H9 (cell line): ENCODE data around the gene LRRC8E. TPM values are rescaled to one million over a fixed set of nuclear protein-coding genes. Genes with fewer than 3 reads are reported as not detected.
A peak's percentile ranks its signal among the peaks of the same experiment; 100 is the strongest.

ENCODE experiments used
- DNase-seq: peaks from one replicate; pipeline ENCODE4 v3.0.0-alpha.2; 2017
- H2AFZ ChIP-seq: one replicate; pipeline ENCODE4 v1.6.1; 2013; ENCODE audit warnings: mild to moderate bottlenecking, low read length, control low read depth, moderate library complexity
- H2AK5ac ChIP-seq: 2 replicates; pipeline ENCODE4 v1.6.1; 2013; ENCODE audit warnings: low read length, control low read depth, mixed read lengths; ENCODE audit not compliant: insufficient read length
- H2BK120ac ChIP-seq: one replicate; pipeline ENCODE4 v1.6.1; 2013; ENCODE audit warnings: low read depth, mild to moderate bottlenecking, low read length, control low read depth, inconsistent platforms; ENCODE audit not compliant: poor library complexity, severe bottlenecking
- H2BK12ac ChIP-seq: 2 replicates; pipeline ENCODE4 v1.6.1; 2013; ENCODE audit warnings: low read length, control low read depth, mixed read lengths, low read depth; ENCODE audit not compliant: insufficient read length
- H2BK15ac ChIP-seq: 2 replicates; pipeline ENCODE4 v1.6.1; 2013; ENCODE audit warnings: low read depth, low read length, control low read depth
- H2BK20ac ChIP-seq: one replicate; pipeline ENCODE4 v1.6.1; 2013; ENCODE audit warnings: low read depth, mild to moderate bottlenecking, low read length, control low read depth, inconsistent platforms; ENCODE audit not compliant: poor library complexity, severe bottlenecking
- H2BK5ac ChIP-seq: 2 replicates; pipeline ENCODE4 v1.6.1; 2013; ENCODE audit warnings: low read length, control low read depth, mixed read lengths; ENCODE audit not compliant: insufficient read length
- H3K14ac ChIP-seq: 2 replicates; pipeline ENCODE4 v1.6.1; 2013; ENCODE audit warnings: low read length, control low read depth; ENCODE audit not compliant: insufficient read depth
- H3K18ac ChIP-seq: 2 replicates; pipeline ENCODE4 v1.6.1; 2013; ENCODE audit warnings: low read depth, mild to moderate bottlenecking, mixed read lengths, low read length, control low read depth; ENCODE audit not compliant: insufficient read length
- H3K23ac ChIP-seq: 2 replicates; pipeline ENCODE4 v1.6.1; 2013; ENCODE audit warnings: low read length, control low read depth, mixed read lengths, low read depth; ENCODE audit not compliant: insufficient read length
- H3K23me2 ChIP-seq: 2 replicates; pipeline ENCODE4 v1.6.1; 2013; ENCODE audit warnings: low read depth, mild to moderate bottlenecking, mixed read lengths, low read length, control low read depth; ENCODE audit not compliant: insufficient read length, poor library complexity, severe bottlenecking
- H3K27ac ChIP-seq: 2 replicates; pipeline ENCODE4 v1.5.1; 2013; ENCODE audit warnings: low read length, control low read depth, mixed read lengths, low read depth; ENCODE audit not compliant: insufficient read length
- H3K27me3 ChIP-seq: 2 replicates; pipeline ENCODE4 v1.6.1; 2013; ENCODE audit warnings: low read length, control low read depth, inconsistent platforms; ENCODE audit not compliant: insufficient read depth
- H3K4ac ChIP-seq: 2 replicates; pipeline ENCODE4 v1.6.1; 2013; ENCODE audit warnings: low read depth, mild to moderate bottlenecking, control low read depth, inconsistent platforms, low read length, moderate library complexity
- H3K4me1 ChIP-seq: 2 replicates; pipeline ENCODE4 v1.6.1; 2013; ENCODE audit warnings: low read length, control low read depth, inconsistent platforms; ENCODE audit not compliant: insufficient read depth
- H3K4me2 ChIP-seq: 2 replicates; pipeline ENCODE4 v1.6.1; 2013; ENCODE audit warnings: low read length, control low read depth, mixed read lengths; ENCODE audit not compliant: insufficient read length, insufficient read depth
- H3K56ac ChIP-seq: 2 replicates; pipeline ENCODE4 v1.6.1; 2013; ENCODE audit warnings: low read depth, mild to moderate bottlenecking, mixed read lengths, low read length, control low read depth; ENCODE audit not compliant: insufficient read length
- H3K79me1 ChIP-seq: 2 replicates; pipeline ENCODE4 v1.6.1; 2013; ENCODE audit warnings: low read depth, mild to moderate bottlenecking, moderate library complexity, low read length, control low read depth, inconsistent platforms; ENCODE audit not compliant: insufficient read depth, poor library complexity, severe bottlenecking
- H3K79me2 ChIP-seq: 2 replicates; pipeline ENCODE4 v1.6.1; 2013; ENCODE audit warnings: low read length, control low read depth, inconsistent platforms; ENCODE audit not compliant: insufficient read depth
- H3K9ac ChIP-seq: 2 replicates; pipeline ENCODE4 v1.6.1; 2013; ENCODE audit warnings: low read length, control low read depth, mixed read lengths; ENCODE audit not compliant: insufficient read length; ENCODE audit errors: extremely low read depth
- H3K9me3 ChIP-seq: one replicate; pipeline ENCODE4 v1.6.1; 2013; ENCODE audit warnings: low read depth, low read length, inconsistent platforms; ENCODE audit not compliant: control insufficient read depth
- H3T11ph ChIP-seq: one replicate; pipeline ENCODE4 v1.6.1; 2013; ENCODE audit warnings: mild to moderate bottlenecking, low read length, control low read depth, inconsistent platforms
- H4K20me1 ChIP-seq: one replicate; pipeline ENCODE4 v1.6.1; 2013; ENCODE audit not compliant: control insufficient read depth, insufficient read length, insufficient read depth
- H4K5ac ChIP-seq: 2 replicates; pipeline ENCODE4 v1.6.1; 2013; ENCODE audit warnings: low read depth, mild to moderate bottlenecking, mixed read lengths, low read length, control low read depth; ENCODE audit not compliant: insufficient read length
- H4K8ac ChIP-seq: replicated peaks from 2 replicates; pipeline ENCODE4 v1.6.1; 2013; ENCODE audit warnings: low read length, control low read depth, mixed read lengths, low read depth; ENCODE audit not compliant: insufficient read length
- H4K91ac ChIP-seq: 2 replicates; pipeline ENCODE4 v1.6.1; 2013; ENCODE audit warnings: low read depth, mild to moderate bottlenecking, moderate library complexity, mixed read lengths, low read length, control low read depth; ENCODE audit not compliant: insufficient read length
- H3K27ac Mint-ChIP-seq, 3 experiments: 2 replicates in 2 of 3; 3 replicates in 1 of 3; pipeline ENCODE4 v1.8.0; 2020 to 2021; ENCODE audit warnings: mixed read lengths in 3 of 3, mild to moderate bottlenecking in 1 of 3, moderate library complexity in 1 of 3
- H3K27me3 Mint-ChIP-seq: 2 replicates; pipeline ENCODE4 v1.8.0; 2021; ENCODE audit warnings: low read depth, mild to moderate bottlenecking, moderate library complexity, mixed read lengths
- H3K36me3 Mint-ChIP-seq, 3 experiments: 2 replicates in 2 of 3; 3 replicates in 1 of 3; pipeline ENCODE4 v1.8.0; 2020 to 2021; ENCODE audit warnings: low read depth in 3 of 3, mixed read lengths in 3 of 3; ENCODE audit not compliant: insufficient read depth in 1 of 3
- H3K4me1 Mint-ChIP-seq, 2 experiments: 2 replicates each; pipeline ENCODE4 v1.8.0; 2020; ENCODE audit warnings: mixed read lengths in 2 of 2
- H3K4me3 Mint-ChIP-seq, 2 experiments: 2 replicates in 1 of 2; 3 replicates in 1 of 2; pipeline ENCODE4 v1.8.0; 2020 to 2021; ENCODE audit warnings: mild to moderate bottlenecking in 2 of 2, mixed read lengths in 2 of 2, moderate library complexity in 1 of 2
- H3K9me3 Mint-ChIP-seq, 2 experiments: 2 replicates in 1 of 2; 3 replicates in 1 of 2; pipeline ENCODE4 v1.8.0; 2020; ENCODE audit warnings: mild to moderate bottlenecking in 2 of 2, mixed read lengths in 2 of 2, moderate library complexity in 1 of 2
- CTCF ChIP-seq: fragments of 200-600 bp; sonication (generic); conservative IDR thresholded peaks from 3 replicates; pipeline ENCODE4 v1.8.0; 2021; ENCODE audit warnings: antibody characterized with exemption, mild to moderate bottlenecking
- WGBS: extraction: QIAGEN DNeasy Blood & Tissue Kit; methylation state at CpG from one replicate; pipeline ENCODE4 v1.1.7; 2013; ENCODE audit warnings: missing lambda C conversion rate, low lambda C conversion rate, mixed read lengths; ENCODE audit not compliant: insufficient read length; ENCODE audit errors: extremely low coverage; 5-methylcytosine and 5-hydroxymethylcytosine counted together
- total RNA-seq: library from RNA; stranded (reverse); gene quantifications from 2 replicates; pipeline ENCODE4 v1.2.1, GENCODE V29; 2021

The LRRC8E gene
- total RNA-seq, 1 experiment from 2014 or later: 4.8 TPM

- H3K36me3 Mint-ChIP-seq: peaks cover 15 to 28% (median 24%) of the 10 kb centered on the region in 3 experiments; a peak in 6 of 7 replicates
- peak overlapping the region in 1 of 2 experiments; percentile 26; a peak in 1 of 5 replicates for H3K4me3 Mint-ChIP-seq
- WGBS: no CpG with 5 or more reads among the region's 10 CpGs
These were observed 25.3 kb downstream of the LRRC8E start for GRCh38 chr19:7913652-7914051.

More at GRCh38 chr19:7913652-7914051, 25.3 kb downstream of the LRRC8E start:
- H3K23ac ChIP-seq: no peak overlapping the region
- Mint-ChIP-seq H3K4me1 (peaks cover 11 to 16% of the 10 kb centered on the region in 2 experiments; a peak in 3 of 4 replicates), H3K27ac (no peak overlapping the region), H3K9me3 (no peaks in the 10 kb centered on the region), H3K27me3 (peaks cover 46% of the 10 kb centered on the region)
- H4K8ac ChIP-seq: no peak overlapping the region
- no peak for TF ChIP-seq CTCF
- no peak overlapping the region for H2AK5ac ChIP-seq
- H2BK15ac ChIP-seq: no peak overlapping the region
- no peak overlapping the region for H3K18ac ChIP-seq
- no peak for DNase-seq
- no peak overlapping the region for H2BK12ac ChIP-seq
- H2AFZ ChIP-seq: no peak overlapping the region
- no peak overlapping the region for H3K9ac ChIP-seq
- H2BK20ac ChIP-seq: no peak overlapping the region
- no peaks in the 10 kb centered on the region for H3K79me2 ChIP-seq
- no peak overlapping the region for H3K14ac ChIP-seq
- no peak overlapping the region for H4K5ac ChIP-seq
- no peaks in the 10 kb centered on the region for H3K9me3 ChIP-seq
- H4K91ac ChIP-seq: no peak overlapping the region
- no peak overlapping the region for H3K27ac ChIP-seq
- no peaks in the 10 kb centered on the region for H3K79me1 ChIP-seq
- H3T11ph ChIP-seq: no peak overlapping the region
- peaks cover 12% of the 10 kb centered on the region for H3K23me2 ChIP-seq
- no peak overlapping the region for H2BK120ac ChIP-seq
- H4K20me1 ChIP-seq: no peaks in the 10 kb centered on the region
- no peak overlapping the region for H3K4ac ChIP-seq
- H3K27me3 ChIP-seq: peaks cover 16% of the 10 kb centered on the region; the same call in 1 of the 2 replicates
- no peaks in the 10 kb centered on the region for H3K4me1 ChIP-seq
- no peak overlapping the region for H3K56ac ChIP-seq
- no peak overlapping the region for H2BK5ac ChIP-seq
- no peak overlapping the region for H3K4me2 ChIP-seq
